Measurements from ENCODE around the gene MAP3K21. TPM values are rescaled to one million over a fixed set of nuclear protein-coding genes. Genes with fewer than 3 reads are reported as not detected.

Gene MAP3K21
- polyA plus RNA-seq, 1 donor from 2014 or later, result 3.7 TPM

- no peaks in the 10 kb centered on the region for H3K27me3 ChIP-seq (ENCODE audit: insufficient read depth, low read depth, low read length)
- no peaks in the 10 kb centered on the region for H3K9me3 ChIP-seq (ENCODE audit: low read length)
- H3K36me3 ChIP-seq (ENCODE audit: insufficient read depth, low read length), result no peaks in the 10 kb centered on the region
- no peaks in the 10 kb centered on the region for H4K20me1 ChIP-seq (ENCODE audit: insufficient read depth)
- H2AFZ ChIP-seq (ENCODE audit: low read depth, low read length), result no peak overlapping the region
- H3K9ac ChIP-seq (ENCODE audit: low read length), result no peak overlapping the region
- H3K27ac ChIP-seq (ENCODE audit: low read length), result no peak overlapping the region
- no peak overlapping the region for H3K4me3 ChIP-seq (ENCODE audit: low read length)
- H3K79me2 ChIP-seq (replicated peaks; ENCODE audit: insufficient read depth, low read length), result no peaks in the 10 kb centered on the region
- H3F3A ChIP-seq (ENCODE audit: insufficient read depth, low read length, poor library complexity, severe bottlenecking), result no peaks in the 10 kb centered on the region
- TF ChIP-seq EZH2 (IDR thresholded peaks at IDR 0.05; ENCODE audit: borderline replicate concordance, insufficient read depth, low read length, poor library complexity, severe bottlenecking), result no peak
- TF ChIP-seq RAD21 (conservative IDR thresholded peaks at IDR 0.05), result no peak
- TF ChIP-seq SMC3 (conservative IDR thresholded peaks at IDR 0.05; ENCODE audit: poor library complexity), result no peak
- no peak for TF ChIP-seq TAF1 (IDR thresholded peaks at IDR 0.05; ENCODE audit: low read depth)
- no peak for TF ChIP-seq EP300 (conservative IDR thresholded peaks at IDR 0.05; ENCODE audit: poor library complexity, severe bottlenecking)
- no peak for TF ChIP-seq REST (IDR thresholded peaks at IDR 0.05; ENCODE audit: borderline replicate concordance)
- TF ChIP-seq POLR2AphosphoS5 (IDR thresholded peaks at IDR 0.05), result no peak
- no peak for TF ChIP-seq CTCF (IDR thresholded peaks at IDR 0.05; ENCODE audit: poor library complexity, severe bottlenecking)
- no peak for TF ChIP-seq MXI1 (conservative IDR thresholded peaks at IDR 0.05; ENCODE audit: poor library complexity, severe bottlenecking)
- no peaks in the 10 kb centered on the region for H3K9me2 ChIP-seq (ENCODE audit: insufficient read depth, low read length)
- H3K4me2 ChIP-seq (ENCODE audit: low read length), result no peak overlapping the region
These were observed 35.2 kb downstream of the MAP3K21 start for GRCh38 chr1:233362743-233363142.

- H3K9me3 ChIP-seq (ENCODE audit: low read length), result no peaks in the 10 kb centered on the region
- H3K4me2 ChIP-seq (ENCODE audit: low read length), result no peak overlapping the region
- no peaks in the 10 kb centered on the region for H3K36me3 ChIP-seq (ENCODE audit: insufficient read depth, low read length)
- no peak overlapping the region for H3K9ac ChIP-seq (ENCODE audit: low read length)
- H4K20me1 ChIP-seq (ENCODE audit: insufficient read depth), result no peaks in the 10 kb centered on the region
- no peaks in the 10 kb centered on the region for H3K79me2 ChIP-seq (replicated peaks; ENCODE audit: insufficient read depth, low read length)
- no peaks in the 10 kb centered on the region for H3K27me3 ChIP-seq (ENCODE audit: insufficient read depth, low read depth, low read length)
- H3F3A ChIP-seq (ENCODE audit: insufficient read depth, low read length, poor library complexity, severe bottlenecking), result no peaks in the 10 kb centered on the region
- no peak overlapping the region for H3K27ac ChIP-seq (ENCODE audit: low read length)
- H3K9me2 ChIP-seq (ENCODE audit: insufficient read depth, low read length), result no peaks in the 10 kb centered on the region
- no peak for TF ChIP-seq EZH2 (IDR thresholded peaks at IDR 0.05; ENCODE audit: borderline replicate concordance, insufficient read depth, low read length, poor library complexity, severe bottlenecking)
- TF ChIP-seq EP300 (conservative IDR thresholded peaks at IDR 0.05; ENCODE audit: poor library complexity, severe bottlenecking), result no peak
- TF ChIP-seq MXI1 (conservative IDR thresholded peaks at IDR 0.05; ENCODE audit: poor library complexity, severe bottlenecking), result no peak
- no peak for TF ChIP-seq SMC3 (conservative IDR thresholded peaks at IDR 0.05; ENCODE audit: poor library complexity)
- no peak for TF ChIP-seq POLR2AphosphoS5 (IDR thresholded peaks at IDR 0.05)
- TF ChIP-seq REST (IDR thresholded peaks at IDR 0.05; ENCODE audit: borderline replicate concordance), result no peak
- H2AFZ ChIP-seq (ENCODE audit: low read depth, low read length), result no peak overlapping the region
- H3K4me3 ChIP-seq (ENCODE audit: low read length), result no peak overlapping the region
These were observed 36.5 kb downstream of the MAP3K21 start for GRCh38 chr1:233364026-233364425.

All from neural cell (in vitro differentiated cells).